GM21515 (cell line): ENCODE results near the gene PCBP3.
"Not testable (repeated sequence)": the region's sequence is repeated elsewhere in the genome, so short reads cannot be mapped to it uniquely, and the experiment has no call there.

ENCODE experiments used
- ATAC-seq: cut with Tn5 transposase; IDR thresholded peaks from one replicate; pipeline ENCODE4 v1.9.1; 2021; ENCODE audit not compliant: unreplicated experiment

Gene PCBP3

DNA sequence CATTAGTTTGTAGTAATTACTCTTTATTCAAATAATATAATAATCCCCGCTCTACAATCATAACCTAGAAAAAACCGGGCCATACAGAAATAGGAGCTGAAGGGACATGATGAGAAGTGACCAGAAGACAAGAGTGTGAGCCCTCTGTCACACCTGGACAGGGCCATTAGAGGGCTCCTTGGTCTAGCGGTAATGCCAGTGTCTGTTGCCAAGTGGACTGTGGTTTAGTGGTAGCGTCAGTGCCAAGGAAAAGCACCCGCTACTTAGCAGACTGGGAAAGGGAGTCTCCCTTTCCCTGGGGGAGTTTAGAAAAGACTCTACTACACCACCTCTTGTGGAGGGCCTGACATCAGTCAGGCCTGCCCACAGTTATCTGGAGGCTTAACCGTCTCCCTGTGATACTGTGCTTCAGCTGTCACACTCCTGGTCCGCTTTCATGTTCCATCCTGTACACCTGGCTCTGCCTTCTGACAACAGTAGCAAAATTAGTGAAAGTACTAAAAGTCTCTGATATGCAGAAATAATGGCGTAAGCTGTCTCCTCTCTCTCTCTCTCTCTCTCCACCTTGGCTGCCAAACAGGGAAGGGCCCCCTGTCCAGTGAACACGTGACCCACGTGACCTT, 19.2 kb downstream of the PCBP3 start:
- not testable (repeated sequence) for ATAC-seq

DNA sequence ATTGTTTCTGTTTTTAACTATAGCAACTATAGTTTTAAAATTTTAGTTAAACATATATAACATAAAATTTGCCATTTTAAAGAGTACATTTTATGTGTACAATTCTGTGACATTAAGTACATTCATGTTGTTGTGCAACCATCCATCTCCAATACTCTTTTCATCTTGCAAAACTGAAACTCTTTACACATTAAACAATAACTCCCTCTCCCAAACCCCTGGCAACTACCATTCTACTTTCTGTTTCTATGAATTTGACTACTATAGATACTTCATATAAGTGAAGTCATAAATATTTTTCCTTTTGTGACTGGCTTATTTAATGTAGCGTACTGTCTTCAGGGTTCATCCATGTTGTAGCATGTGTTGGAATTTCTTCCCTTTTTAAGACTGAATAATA, 25.9 kb downstream of the PCBP3 start:
- ATAC-seq = no peak

DNA sequence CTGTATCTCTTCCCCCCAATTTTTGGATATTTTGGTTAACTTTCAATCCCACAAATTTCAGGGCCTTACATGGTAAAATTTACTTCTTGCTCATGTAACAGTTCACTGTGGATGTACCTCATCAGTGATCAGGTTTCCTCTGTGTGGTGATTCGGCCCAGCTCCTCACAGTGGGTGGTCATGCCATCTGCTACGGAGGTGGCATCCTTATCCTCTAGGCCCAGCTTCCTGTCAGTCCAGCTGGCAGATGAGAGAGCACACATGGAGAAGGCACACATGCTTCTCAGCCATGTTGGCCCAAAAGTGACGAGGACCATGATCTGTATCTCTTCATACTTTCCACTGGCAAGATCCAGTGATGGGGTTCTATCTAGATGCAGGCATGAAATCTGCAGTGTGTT, 27.2 kb downstream of the PCBP3 start:
- ATAC-seq = no peak

DNA sequence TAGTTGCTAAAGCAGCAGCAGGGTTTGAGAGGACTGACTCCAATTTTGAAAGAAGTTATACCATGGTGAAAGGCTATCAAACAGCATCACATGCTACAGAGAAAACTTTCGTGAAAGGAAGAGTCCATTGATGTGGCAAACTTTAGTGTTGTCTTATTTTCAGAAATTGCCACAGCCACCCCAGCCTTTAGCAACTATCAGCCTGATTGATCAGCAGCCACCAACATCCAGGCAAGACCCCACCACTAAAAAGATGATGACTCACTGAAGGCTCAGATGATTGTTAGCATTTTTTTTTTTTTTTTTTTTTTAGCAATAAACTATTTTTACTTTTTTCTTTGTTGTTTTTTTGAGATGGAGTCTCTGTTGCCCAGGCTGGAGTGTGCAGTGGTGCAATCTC, 35.3 kb downstream of the PCBP3 start:
- not testable (repeated sequence) for ATAC-seq

DNA sequence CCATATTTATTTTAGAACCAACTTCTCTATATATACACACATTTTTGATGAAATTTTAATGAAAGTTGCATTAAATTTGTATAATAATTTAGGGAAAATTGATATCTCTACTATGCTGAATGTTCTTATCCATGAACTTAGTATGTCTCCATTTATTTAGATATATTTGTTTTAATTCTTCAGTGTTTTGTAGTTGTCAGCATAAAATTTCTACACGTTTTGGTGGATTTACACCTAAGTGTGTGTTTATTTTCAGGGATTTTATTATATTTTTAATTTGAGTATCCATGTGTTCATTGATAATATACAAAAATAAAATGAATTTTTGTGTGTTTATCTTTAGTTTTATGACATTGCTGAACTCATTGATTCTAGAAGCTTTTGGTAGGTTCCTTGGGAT, 36.7 kb downstream of the PCBP3 start:
- ATAC-seq = no peak

DNA sequence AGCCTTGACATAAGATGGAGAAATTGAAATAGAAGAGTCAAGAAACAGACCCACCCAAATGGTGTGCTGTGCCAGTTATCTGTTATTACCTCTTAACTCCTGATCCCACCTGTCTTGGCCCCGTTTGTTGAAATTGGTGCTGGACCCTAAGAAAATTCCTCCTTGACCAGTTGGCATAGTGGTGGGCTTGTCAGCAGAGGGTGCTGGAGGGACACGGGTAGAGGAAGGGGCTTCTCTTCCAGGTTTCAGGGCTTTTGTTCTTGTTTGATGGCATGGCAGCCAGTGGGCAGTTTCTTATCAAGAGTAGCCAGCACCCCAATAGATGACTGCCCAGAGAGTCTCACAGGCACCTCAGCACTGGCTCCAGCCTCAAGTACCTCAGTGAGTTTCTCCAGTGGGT, 51.6 kb downstream of the PCBP3 start:
- ATAC-seq = no peak

DNA sequence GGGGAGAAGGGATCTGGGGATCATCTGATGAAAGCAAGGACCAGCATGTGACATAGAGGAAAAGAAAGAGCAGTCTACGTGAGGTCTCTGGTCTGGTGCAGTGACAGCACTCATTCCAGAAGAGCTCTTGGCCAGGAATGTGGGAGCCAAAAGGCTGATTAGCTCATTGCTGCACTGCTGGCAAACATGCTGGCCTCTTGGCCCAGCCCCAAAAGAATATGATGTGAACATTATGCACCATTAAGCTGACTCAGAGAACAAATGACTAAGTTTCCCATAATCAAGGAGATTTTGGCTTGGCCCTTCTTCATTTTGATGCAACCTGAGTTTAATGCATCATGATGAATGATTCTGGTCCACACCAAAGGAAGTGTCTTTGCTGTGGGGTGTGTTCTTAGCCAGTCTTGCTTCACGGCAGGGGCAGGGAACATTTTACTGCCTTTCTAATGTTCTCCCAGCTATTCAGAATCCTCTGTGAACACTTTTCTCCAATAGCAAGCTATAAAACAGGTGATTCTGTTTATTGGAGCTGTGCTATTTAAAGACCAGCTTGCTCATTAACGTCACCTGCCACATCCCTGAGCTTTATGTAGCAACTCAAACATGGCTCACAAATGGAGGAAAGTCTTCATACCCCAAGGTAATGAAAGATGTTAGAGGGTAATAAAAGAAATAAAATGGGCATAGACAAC, 55.1 kb downstream of the PCBP3 start:
- ATAC-seq = no peak

DNA sequence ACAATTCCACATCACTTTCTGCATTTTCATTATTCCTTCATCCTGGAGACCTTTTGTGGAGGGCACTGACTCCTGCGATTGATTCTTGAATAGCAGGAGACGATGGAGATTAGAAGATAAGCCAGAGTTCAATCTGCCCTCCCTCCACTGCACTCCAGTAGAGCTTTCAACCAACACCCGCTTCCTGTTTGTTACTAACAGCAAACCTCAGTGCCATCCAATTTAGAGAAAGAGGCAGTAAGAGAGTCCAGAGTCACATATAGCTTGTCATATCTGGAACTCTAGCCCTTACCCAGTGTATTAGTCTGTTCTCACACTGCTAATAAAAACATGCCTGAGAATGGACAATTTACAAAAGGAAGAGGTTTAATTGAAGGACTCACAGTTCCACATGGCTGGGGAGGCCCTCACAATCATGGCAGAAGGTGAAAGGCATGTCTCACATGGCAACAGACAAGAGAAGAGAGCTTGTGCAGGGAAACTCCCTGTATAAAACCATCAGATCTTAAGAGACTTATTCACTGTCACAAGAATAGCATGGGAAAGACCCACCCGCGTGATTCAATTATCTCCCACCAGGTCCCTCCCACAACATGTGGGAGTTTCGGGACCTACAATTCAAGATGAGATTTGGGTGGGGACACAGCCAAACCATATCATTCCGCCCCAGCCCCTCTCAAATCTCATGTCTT, 55.9 kb downstream of the PCBP3 start:
- no peak for ATAC-seq

DNA sequence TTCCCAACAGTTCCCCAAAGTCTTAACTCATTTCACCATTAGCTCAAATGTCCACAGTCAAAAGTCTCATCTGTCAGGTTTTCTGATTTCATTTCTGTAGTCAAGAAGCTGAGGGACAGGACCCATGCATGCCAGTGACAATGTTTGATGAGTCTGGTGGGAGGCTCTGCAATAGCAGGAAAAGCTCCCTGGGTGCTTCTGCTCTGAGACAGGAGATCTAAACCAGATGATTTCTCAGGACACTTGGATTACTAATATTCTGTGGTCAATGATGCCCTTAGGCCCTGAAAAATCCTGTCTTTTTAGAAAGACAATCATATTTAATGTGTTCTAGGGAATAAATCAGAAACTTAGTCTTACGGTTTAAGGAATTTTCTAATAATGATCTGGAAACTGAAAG, 56.4 kb downstream of the PCBP3 start:
- no peak for ATAC-seq

DNA sequence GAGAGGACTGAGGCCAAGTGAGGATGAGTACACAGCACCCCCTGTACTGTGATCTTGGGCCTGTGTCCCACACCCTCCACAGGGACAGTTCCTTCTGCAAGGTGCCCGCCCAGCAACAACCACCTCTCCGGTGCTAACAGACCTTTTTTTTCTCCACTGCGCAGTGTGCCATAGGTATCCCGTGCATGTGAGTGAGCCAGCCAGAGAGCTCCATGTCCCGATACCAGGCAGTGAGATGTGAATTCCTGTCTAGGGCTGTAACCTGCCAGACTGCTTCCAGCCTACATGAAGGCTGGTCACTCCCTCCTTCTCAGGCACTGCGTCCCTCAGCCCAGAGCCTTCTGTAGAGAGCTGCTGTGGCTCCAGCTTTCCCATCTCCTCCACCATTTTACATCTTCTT, 56.9 kb downstream of the PCBP3 start:
- ATAC-seq = no peak

DNA sequence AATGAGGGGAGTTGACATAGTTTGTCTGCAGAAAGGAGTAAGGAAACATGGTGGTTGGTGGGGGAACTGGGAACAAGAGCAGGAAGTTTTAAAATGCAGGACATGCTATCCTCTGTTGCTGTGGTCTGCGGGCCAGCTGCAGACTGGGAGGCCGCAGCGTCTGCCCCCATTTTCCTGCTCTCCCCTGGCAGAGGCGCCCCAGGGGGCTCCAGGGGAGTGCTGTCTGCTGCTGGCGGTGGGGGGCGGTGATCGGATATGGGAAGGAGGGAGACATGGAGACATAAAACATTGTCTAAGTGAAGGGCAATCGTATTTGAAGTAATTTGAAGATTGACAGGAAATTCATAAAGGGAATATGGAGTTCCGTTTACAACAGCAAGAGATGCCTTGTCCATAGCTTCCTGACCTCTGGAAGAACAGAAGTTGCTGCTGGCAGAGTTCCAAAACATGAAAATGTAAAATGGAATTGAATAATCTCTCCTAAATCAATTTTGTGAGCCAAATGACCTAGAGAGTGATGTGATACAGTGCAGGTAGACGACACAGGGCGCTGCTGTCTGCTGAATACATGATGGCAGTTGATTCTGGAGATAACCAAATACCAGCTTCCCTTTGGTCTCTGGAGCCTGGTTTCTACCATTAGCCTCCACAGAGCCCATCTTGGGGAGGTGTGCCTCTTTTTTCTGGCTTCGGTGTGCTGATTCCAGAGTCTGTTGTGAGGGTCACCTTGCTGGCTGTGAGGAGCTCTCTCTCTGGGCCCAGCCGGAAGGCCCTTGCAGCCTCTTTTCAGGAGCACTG, 61.0 kb downstream of the PCBP3 start:
- no peak for ATAC-seq

DNA sequence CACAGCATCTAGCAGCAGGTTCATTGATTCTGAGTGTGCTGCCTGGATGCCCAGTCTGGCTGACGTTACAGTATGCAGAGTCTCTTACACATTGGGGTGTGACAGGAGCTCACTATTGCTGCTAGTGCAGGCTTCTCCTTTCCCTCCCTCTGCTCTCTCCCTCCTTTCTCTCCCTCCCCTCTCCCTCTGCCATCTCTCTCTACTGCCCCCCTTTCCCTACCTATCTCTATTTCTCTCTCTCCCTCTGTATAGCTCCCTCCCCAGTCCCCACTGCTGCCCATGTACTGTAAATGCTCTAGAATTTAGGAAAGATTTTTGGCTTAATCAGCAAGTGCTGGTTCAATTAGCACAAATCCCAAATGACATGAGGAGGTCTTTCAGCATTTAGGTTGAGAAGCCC, 62.8 kb downstream of the PCBP3 start:
- ATAC-seq = no peak

DNA sequence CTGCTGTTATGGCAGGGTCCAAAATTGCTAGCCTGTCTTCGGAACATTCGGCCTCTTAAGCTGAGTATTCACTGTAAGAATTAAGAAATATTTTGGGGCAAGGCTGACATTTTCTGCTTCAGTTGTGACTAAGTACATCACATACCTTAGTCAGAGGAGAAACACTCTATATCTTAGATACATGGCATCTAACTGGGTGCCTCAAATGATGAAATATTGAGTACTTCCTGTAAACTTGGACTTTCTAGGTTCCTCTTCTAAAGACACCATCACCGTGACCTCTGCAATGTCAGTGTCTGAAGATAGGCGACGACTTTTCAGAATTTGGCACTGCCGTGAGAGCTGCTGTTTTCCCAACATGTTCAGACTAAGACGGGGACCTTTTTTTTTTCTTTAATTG, 65.6 kb downstream of the PCBP3 start:
- no peak for ATAC-seq

DNA sequence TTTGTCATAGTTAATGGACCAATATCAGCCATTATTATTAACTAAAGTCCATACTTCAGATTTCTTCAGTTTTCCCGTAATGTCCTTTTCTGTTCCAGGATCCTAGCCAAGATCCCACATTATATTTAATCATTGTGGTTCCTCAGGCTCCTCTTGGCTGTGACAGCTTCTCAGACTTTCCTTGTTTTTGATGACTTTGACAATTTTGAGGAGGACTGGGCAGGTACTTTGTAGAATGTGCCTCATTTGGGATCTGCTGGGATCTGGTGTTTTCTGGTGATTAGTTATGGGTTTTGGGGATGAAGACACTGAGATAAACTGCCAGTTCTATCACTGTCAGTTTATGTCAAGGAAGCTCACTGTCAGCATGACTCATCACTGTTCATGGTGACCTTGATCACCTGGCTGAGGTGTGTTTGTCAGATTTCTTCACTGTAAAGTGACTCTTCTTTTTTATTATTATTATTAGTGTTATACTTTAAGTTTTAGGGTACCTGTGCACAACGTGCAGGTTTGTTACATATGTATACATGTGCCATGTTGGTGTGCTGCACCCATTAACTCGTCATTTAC, 66.3 kb downstream of the PCBP3 start:
- ATAC-seq = no peak

DNA sequence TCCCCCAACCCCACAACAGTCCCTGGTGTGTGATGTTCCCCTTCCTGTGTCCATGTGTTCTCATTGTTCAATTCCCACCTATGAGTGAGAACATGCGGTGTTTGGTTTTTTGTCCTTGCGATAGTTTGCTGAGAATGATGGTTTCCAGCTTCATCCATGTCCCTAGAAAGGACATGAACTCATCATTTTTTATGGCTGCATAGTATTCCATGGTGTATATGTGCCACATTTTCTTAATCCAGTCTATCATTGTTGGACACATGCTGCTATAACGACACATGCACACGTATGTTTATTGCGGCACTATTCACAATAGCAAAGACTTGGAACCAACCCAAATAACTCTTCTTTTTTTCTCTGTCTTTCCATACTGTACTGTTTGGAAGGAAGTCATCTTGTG, 66.8 kb downstream of the PCBP3 start:
- not testable (repeated sequence) for ATAC-seq

DNA sequence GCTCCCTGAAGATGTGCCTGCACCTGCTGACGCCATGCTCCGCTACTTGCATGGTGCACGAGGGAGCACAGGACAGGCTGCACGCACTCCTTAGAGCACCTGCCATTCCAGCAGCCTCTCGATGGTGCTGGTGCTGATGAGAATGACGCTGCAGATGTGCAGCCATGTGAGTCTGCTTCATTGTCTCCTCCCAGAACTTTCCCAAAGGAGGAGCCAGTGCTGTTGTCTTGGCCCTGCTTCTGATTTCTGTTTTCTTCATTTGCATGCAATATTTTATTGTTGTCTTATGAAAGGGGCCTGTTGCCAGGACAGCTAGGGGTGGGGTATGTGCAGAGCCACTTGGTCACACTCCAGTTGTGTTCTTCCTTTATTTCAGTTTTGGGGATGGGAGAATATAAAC, 70.1 kb downstream of the PCBP3 start:
- no peak for ATAC-seq

DNA sequence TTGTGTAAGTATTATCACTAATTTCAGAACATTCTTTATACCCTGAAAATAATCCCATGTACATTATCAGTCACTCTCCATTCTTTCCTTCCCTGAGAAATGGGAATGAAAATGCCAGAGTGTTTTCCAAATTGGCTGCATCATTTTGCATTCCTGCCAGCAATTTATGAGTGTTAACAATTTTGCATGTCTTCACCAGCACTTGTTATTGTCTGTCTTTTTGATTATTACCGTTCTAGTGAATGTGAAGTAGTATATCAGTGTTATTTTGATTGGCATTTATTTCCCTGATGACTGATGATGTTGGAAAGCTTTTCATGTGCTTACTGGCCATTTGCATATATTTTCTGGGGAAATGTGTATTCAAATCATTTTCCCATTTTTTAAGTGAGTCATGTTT, 71.9 kb downstream of the PCBP3 start:
- no peak for ATAC-seq

DNA sequence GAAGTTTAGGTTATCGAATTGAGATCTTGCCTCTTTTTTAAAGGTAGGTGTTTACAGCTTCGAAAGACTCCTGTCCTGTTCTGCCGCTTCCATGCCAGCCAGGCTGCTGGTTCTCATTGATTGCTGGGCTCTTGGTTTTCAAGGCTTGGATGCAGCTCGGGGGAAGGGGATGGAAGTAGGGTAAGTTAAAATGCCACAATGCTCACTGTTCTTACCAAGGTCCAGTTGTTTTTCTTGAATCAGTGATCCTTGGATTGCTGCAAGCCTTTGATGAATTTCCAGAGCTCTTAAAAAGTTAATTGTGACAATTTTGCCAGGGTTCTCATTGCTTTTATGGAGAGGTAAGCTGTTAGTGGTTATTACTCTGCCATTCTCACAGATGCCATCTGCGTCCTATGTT, 74.9 kb downstream of the PCBP3 start:
- no peak for ATAC-seq

DNA sequence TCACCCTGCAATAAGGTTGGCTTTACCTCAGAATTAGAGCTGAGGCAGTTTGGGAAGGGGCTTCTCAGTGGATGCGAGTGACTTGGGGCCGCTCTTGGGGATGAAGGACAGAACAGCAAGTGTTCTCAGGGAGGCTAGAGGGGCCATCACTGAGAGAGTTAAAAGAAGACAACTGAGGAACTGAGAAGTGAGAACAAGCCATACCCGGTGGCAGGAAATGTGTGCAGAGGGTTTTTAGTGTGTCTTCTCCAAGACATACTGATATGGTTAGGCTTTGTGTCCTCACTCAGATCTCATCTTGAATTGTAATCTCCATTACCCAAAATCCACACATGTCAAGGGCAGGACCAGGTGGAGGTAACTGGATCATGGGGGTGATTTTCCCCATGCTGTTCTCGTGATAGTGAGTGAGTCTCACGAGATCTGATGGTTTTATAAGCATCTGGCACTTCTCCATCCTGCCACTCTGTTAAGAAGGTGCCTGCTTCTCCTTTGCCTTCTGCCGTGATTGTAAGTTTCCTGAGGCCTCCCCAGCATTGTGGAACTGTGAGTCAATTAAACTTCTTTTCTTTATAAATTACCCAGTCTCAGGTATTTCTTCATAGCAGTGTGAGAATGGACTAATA, 75.8 kb downstream of the PCBP3 start:
- no peak for ATAC-seq

DNA sequence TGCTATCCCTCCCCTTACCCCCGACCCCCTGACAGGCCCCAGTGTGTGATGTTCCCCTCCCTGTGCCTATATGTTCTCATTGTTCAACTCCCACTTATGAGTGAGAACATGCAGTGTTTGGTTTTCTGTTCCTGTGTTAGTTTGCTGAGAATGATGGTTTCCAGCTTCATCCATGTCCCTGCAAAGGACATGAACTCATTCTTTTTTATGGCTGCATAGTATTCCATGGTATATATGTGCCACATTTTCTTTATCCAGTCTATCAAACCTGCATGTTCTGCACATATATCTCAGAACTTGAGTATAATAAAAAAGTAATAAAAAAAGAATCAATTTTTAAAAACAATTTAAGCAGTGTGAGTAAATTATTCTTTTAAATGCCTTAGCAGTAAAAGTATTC, 76.7 kb downstream of the PCBP3 start:
- not testable (repeated sequence) for ATAC-seq

DNA sequence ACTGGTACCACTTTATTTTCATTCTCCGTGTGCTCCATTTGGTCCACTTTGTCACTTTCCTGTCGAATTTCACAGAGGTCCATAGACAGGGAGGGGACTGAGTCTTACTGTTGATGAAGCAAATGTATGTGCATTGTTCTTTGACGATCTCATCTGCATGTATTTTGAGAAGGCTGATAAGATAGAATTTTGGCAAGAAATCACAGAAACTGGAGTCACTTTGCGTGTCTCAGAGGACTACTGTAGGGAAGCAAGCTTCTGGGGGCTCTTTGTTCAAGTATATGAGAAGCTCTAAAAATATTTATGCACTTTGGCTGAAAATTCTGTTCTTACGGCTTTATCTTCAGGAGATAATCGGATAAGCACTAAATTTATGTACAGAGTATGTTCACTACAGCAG, 78.1 kb downstream of the PCBP3 start:
- no peak for ATAC-seq
